Right lobe of liver (tissue), 4 donors: ENCODE results near the gene PDXDC1.
"Not testable (repeated sequence)": the region's sequence is repeated elsewhere in the genome, so short reads cannot be mapped to it uniquely, and the experiment has no call there.

Experiments used
- CTCF ChIP-seq, 4 donors: fragments of 200-600 bp in 3 of 4; fragments of 450-650 bp in 1 of 4; IDR thresholded peaks; one replicate each; pipeline versions ENCODE4 v1.5.1 to v1.8.0; 2016 to 2022; ENCODE audit warnings: antibody characterized with exemption in 4 of 4, mild to moderate bottlenecking in 2 of 4
- POLR2A ChIP-seq: fragments of 450-650 bp; IDR thresholded peaks from one replicate; pipeline ENCODE4 v1.6.1; 2017; ENCODE audit warnings: antibody characterized with exemption, mild to moderate bottlenecking
- donor health status: DM: no; HTN: no; CAD: no.
- donor health status: DM: no; HTN: no; CAD: no.
- donor health status: DM: no; HTN: yes; CAD: no.

GRCh38 chr16:15163055-15163454 is 188.2 kb downstream of the PDXDC1 start:
- TF ChIP-seq POLR2A; CTCF (IDR thresholded peaks at IDR 0.05): not testable (repeated sequence)
